GM18502 (cell line): Measurements from ENCODE around the gene CACNG5.

Source experiments
- ATAC-seq: cut with Tn5 transposase; IDR thresholded peaks from one replicate; pipeline ENCODE4 v1.9.1; 2021; ENCODE audit warnings: mild to moderate bottlenecking; ENCODE audit not compliant: unreplicated experiment, poor library complexity

Gene CACNG5

GRCh38 chr17:66847704-66848103, 12.8 kb downstream of the CACNG5 start:
- no peak for ATAC-seq

DNA sequence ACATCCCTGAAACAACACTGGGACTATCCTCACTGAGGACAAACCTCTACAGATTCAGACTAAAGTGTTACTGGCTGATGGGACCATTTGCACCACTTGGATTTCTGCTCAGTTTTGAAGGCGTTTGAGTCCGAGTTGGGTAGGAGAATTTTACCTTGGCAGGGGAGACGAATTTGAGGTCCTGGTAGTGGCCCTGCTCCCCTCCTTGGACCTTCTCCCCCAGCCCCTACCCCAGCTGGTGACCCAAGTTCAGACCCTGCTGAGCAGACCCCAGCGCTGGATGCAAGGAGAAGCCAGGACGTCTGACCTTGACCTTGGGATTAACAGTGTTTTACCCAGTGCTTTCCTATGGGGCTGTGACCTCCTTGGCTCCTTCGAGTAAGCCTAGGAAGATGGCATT, 13.6 kb downstream of the CACNG5 start:
- no peak for ATAC-seq

GRCh38 chr17:66849032-66849655, 14.2 kb downstream of the CACNG5 start:
- ATAC-seq, result no peak

DNA sequence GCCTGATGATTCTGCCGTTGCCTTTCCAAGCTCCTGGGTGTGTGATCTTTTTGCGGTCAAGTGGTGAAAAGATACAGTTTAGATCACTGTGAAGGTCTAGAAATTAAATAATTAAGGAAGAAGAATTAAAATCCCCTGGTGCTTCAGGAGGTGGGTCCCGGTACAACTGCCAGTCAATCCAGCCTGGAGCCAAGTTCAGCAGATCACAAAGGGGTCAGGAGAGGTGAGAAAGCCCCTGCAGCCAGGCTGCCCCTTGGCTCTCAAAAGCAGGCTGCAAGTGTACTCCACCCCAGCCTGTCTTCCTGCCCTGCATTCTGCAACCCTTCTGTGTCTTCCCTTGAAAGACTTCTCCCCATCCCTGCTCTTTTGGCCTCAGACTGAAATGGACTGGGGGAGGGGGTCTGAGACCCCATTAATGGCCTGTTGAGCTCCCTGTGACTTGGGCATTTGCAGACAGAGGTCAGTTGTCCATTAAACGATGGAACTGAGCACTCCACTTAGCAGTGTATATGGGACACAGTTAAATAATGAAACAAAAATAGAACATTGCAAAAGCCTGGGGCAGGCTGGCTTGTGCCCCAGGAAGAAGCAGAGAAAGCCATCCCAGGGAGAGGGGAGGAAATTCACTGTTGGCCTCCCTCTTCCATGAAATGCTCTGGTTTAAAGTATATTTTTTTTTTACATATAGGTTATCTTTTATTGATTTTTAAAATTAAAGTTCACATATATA, 15.1 kb downstream of the CACNG5 start:
- ATAC-seq, result no peak

DNA sequence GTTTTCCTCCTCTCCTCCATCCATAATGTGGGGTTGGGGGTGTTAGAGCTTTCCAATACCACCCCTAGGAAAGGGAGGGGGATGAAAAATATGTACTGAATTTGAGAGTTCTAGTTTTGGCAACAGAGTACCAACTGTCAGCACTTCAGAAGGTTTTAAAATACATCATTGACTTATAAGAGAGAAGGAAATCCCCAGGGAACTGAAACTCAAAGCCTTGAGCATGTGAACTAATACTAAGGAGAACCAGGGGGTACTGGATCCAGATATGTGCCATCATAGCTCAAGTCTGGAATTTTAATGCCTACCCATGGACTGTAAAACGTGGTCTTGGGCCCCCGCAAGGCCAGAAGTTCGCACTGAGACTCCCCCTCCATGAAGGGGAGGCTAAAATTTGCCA, 15.8 kb downstream of the CACNG5 start:
- no peak for ATAC-seq

GRCh38 chr17:66855204-66855603, 20.3 kb downstream of the CACNG5 start:
- ATAC-seq, result no peak

DNA sequence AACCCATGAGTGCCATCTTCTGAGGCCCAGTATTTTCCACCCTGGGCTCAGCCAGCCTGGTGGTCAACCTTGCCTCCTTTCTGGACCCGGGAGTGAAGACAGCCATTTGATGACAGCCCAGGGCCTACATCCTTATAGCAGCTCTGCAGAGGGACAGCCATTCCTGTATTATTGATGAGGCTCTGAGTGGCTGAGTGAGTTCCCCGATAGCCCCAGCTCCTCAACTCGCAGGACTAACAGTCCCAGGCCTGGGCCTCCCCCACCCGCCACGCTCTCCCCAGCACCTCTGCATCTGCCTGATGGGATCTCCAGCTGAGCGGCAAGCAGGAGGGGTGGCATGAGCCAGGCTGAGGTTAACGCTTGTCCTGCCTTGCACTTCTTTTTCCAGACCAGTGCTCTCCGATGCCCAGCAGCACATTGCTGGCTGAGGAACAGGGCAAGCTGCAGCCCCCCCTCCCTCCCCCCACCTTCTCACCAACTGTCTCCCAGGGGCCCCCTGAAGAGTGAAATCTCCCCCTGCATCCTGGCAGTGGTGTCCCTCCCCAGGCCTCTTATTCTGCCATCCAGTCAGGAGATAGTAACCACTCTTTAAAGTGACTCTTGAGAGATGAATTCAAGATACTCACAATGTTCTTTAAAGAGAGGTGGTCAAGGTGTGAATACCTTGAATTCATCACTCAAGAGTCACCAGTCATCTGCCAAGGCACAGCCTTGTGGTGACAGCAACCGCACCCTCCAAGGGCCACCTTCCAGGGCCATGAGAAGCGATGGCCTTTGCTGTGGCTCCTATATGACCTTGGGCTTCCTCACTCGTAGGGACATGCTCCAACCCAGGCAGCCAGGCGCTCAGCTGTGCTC, 23.5 kb downstream of the CACNG5 start:
- no peak for ATAC-seq

DNA sequence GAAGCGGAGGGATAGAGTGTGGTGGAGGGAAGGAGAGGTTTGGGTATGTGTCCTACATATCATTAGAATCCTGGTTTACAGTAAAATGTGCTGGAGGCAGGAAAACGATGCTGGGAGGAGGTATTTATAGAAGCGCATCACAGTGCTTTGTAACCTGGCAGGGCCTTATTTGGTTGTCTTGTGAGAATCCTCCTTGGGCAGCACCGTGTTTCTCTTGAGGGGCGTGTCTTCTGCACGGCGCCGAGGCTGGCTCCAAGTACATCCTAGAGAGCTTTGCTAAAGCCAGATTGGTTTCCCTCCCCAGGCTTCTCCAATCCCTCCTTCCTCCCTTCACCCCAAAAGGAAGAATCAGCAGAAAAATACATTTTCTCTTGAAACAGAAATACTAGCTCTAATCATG, 24.4 kb downstream of the CACNG5 start:
- no peak for ATAC-seq

DNA sequence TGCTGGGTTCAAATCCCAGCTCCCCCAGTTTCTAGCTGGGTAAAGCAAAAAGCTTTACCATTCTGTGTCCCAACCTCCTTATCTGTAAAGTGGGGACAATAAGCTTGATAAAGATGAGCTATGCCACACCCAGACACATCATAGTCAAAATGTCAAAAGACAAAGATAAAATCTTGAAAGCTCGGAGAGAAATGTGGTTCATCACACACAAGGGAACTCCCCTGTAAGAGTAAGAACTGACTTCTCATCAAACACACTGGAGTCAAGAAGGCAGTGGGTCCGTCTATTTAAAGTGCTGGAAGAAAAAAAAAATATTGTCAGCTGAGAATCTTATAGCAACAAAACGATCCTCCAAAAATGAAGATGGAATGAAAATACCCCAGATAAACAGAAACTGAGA, 25.3 kb downstream of the CACNG5 start:
- ATAC-seq, result no peak

DNA sequence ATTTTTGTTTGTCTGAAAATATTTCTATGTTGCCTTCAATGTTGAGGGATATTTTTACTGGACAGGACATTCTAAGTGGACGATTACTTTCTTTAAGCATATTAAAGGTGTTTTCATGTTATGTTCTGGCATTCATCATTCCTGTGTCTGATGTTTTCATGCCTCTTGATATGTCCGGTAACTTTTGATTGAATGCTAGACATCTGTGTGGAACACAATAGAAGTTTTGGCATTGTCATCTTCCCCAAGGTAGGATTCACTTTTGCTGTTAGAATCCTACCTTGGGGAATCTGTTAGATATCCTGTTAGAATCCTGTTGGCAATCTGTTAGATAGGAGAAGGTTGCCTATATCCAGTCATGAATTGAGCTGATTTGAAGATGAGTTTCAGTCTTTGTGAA, 28.9 kb downstream of the CACNG5 start:
- no peak for ATAC-seq

DNA sequence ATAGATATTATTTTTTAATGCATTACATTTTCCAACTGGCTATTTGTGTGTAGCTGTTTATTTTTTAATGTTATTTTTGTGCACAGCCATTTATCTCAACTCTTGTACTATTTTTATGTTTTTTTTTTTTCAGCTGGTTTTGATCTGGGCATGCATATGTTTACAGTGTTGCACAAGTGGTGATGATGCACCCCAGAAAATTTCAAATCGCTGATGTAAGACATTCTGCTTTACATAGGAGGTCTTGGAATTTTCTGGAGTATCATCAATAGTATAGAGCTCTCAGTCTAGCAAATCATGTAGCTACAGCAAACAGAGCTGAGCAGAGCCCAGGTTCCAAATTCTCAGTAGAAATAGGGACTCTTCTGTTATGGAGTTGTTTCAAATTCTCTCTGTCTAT, 30.2 kb downstream of the CACNG5 start:
- ATAC-seq, result no peak

GRCh38 chr17:66873962-66874361, 39.0 kb downstream of the CACNG5 start:
- no peak for ATAC-seq

- no peak for ATAC-seq
These were observed 50.0 kb downstream of the CACNG5 start for GRCh38 chr17:66884931-66885330.

- ATAC-seq, result no peak
These were observed 50.5 kb downstream of the CACNG5 start for GRCh38 chr17:66885417-66885816.

DNA sequence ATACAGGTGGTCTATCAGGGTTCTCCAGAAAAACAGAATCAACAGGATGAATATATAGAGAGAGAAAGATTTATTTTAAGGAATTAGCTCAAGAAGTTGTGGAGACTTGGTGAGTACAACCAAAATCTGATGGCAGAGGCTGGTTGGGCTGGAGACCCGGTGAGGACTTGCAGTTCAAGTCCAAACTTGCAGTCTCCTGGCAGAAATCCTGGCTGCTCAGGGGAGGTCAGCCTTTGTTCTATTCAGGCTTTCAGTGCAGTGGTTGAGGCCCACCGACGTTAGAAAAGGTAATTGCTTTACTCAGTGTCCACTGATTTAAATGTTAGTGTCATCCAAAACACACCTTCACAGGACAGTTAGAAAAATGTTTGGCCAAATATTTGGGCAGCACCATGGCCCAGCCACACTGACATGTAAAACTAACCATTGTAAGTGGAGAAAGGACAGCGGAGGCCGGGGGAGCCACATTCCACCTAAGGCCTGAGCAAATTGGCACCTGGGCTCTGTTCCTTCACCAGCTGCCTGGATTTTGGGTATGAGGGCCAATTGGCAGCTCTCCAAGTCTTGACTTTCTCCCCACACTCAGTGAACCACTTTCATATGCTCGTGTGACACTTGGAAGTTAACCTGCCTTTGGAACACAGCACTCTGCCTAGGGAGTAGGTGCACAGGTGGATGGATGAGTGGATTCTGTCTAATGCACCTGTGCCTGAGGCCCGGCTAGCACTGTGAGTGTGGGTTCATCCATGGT, 54.7 kb downstream of the CACNG5 start:
- no peak for ATAC-seq

DNA sequence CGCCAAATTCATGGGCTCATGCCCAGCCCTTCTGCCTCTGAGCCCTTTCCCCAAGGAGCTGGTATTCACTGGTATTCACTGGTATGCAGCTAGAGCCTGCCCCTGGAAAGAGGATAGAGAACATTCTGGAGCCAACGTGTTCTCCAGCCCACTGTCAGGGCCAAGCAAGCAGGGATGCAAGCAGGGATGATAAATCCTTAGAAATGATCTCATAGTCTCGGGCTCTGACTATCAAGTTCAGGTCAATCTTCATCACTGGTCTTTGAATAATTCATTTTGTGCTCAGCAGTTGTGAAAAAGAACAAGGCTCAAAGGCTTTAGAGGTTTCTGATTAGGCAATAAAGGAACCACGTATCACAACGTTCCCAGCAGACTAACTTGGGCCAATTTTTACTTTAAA, 57.3 kb downstream of the CACNG5 start:
- ATAC-seq, result no peak

DNA sequence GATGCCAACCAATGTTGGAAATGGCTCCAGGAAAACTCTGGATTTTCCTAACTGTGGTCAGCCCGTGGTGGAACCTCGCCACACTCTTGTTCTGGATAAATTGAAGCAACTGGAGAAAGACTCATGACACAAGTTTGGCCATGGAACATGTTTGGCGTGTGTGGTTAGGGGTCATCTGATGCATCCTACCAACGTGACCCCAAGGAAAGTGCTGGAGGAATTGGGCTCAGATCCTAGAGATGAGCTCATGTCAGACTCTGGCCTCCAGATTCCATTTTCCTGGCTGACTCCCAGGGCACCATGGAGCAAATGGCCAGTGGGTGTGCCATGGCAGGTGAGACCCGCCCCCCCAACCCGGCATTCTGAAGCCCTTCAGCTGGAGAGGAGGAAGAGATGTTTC, 58.5 kb downstream of the CACNG5 start:
- no peak for ATAC-seq

- no peak for ATAC-seq
These were observed 58.9 kb downstream of the CACNG5 start for GRCh38 chr17:66893863-66894262.

DNA sequence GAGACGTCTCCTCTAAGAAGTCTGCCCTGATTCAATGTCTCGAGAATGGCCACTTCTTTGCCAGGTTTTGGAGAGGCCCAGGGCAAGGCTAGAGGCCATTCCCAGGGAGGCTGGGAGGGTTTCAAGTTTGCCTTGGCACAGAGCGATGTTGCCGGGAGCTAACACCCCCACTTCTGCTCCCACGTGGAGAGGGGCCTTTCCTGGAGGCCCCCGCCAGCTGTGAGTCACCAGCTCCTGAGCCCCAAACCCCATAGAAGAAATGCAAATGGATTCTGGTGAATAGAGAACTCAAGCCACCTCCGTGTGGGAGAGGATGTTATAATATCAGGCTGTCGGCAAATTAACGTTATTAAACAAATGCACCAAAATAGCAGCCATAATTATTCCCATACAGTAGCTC, 62.2 kb downstream of the CACNG5 start:
- no peak for ATAC-seq

- ATAC-seq, result no peak
These were observed 63.6 kb downstream of the CACNG5 start for GRCh38 chr17:66898536-66898935.
